GM21529 (cell line): Measurements from ENCODE around the gene CDC45.
"Not testable (repeated sequence)": the region's sequence is repeated elsewhere in the genome, so short reads cannot be mapped to it uniquely, and the experiment has no call there.

Experiments used
- ATAC-seq: cut with Tn5 transposase; IDR thresholded peaks from one replicate; pipeline ENCODE4 v1.9.1; 2021; ENCODE audit not compliant: unreplicated experiment

Gene CDC45

GRCh38 chr22:19526076-19526701, 46.5 kb downstream of the CDC45 start:
- no peak for ATAC-seq

GRCh38 chr22:19526702-19527111, 47.0 kb downstream of the CDC45 start:
- ATAC-seq = no peak

- ATAC-seq = no peak
These were observed 47.6 kb downstream of the CDC45 start for GRCh38 chr22:19527321-19527721.

- no peak for ATAC-seq
These were observed 48.2 kb downstream of the CDC45 start for GRCh38 chr22:19527861-19528417.

- ATAC-seq = no peak
These were observed 50.1 kb downstream of the CDC45 start for GRCh38 chr22:19529811-19530210.

- ATAC-seq = no peak
These were observed 51.0 kb downstream of the CDC45 start for GRCh38 chr22:19530751-19531150.

GRCh38 chr22:19531327-19531726, 51.6 kb downstream of the CDC45 start:
- not testable (repeated sequence) for ATAC-seq

- ATAC-seq = no peak
These were observed 53.4 kb downstream of the CDC45 start for GRCh38 chr22:19533049-19533626.

- ATAC-seq = no peak
These were observed 54.1 kb downstream of the CDC45 start for GRCh38 chr22:19533857-19534256.

- no peak for ATAC-seq
These were observed 55.3 kb downstream of the CDC45 start for GRCh38 chr22:19535001-19535400.

GRCh38 chr22:19536564-19536963, 56.8 kb downstream of the CDC45 start:
- ATAC-seq = no peak

GRCh38 chr22:19537941-19538488, 58.3 kb downstream of the CDC45 start:
- ATAC-seq = no peak

- no peak for ATAC-seq
These were observed 60.7 kb downstream of the CDC45 start for GRCh38 chr22:19540394-19540793.

- ATAC-seq = no peak
These were observed 64.4 kb downstream of the CDC45 start for GRCh38 chr22:19543970-19544708.

- ATAC-seq = no peak
These were observed 66.2 kb downstream of the CDC45 start for GRCh38 chr22:19545935-19546207.

GRCh38 chr22:19546680-19547079, 67.0 kb downstream of the CDC45 start:
- no peak for ATAC-seq

- no peak for ATAC-seq
These were observed 67.9 kb downstream of the CDC45 start for GRCh38 chr22:19547620-19548019.

GRCh38 chr22:19548427-19548826, 68.7 kb downstream of the CDC45 start:
- ATAC-seq = not testable (repeated sequence)

- ATAC-seq = no peak
These were observed 69.2 kb downstream of the CDC45 start for GRCh38 chr22:19548964-19549363.

GRCh38 chr22:19549428-19549827, 69.7 kb downstream of the CDC45 start:
- no peak for ATAC-seq

GRCh38 chr22:19550382-19550781, 70.7 kb downstream of the CDC45 start:
- no peak for ATAC-seq

- ATAC-seq = no peak
These were observed 73.5 kb downstream of the CDC45 start for GRCh38 chr22:19553201-19553600.
